Right ventricle myocardium inferior (tissue), 1 donor: Measurements from ENCODE around the gene GULP1. TPM values are rescaled to one million over a fixed set of nuclear protein-coding genes. Genes with fewer than 3 reads are reported as not detected.

Source experiments
- ATAC-seq: fragments of 200-7000 bp; cut with Tn5 transposase; one replicate; pipeline ENCODE4 v1.9.1; 2020; ENCODE audit warnings: mild to moderate bottlenecking, moderate library complexity
- DNase-seq: peaks from one replicate; pipeline ENCODE4 v3.0.0; 2021; ENCODE audit errors: missing footprints
- intact Hi-C: fragments of 100-400 bp; cut with DNase I; formaldehyde crosslinking; loops from one replicate; pipeline ENCODE4 v1.11.0; 2022
- total RNA-seq: library from RNA; stranded (reverse); fragmentation: NEBNext Ultra II Directional; extraction: Animal tissue kit (Norgen Biotek cat#: 25700); gene quantifications from one replicate; pipeline ENCODE4 v1.2.1, GENCODE V29; 2021
- donor health status: DM: no; HTN: yes; CAD: no; lungs with severe emphysema.

The GULP1 gene
- total RNA-seq, 1 donor from 2014 or later: 6.7 TPM

- no peak for ATAC-seq
- intact Hi-C loops: no loop called here
Observed at GRCh38 chr2:188485496-188485895, 193.8 kb downstream of the GULP1 start.

GRCh38 chr2:188492751-188493150 lies 201.1 kb downstream of the GULP1 start:
- intact Hi-C loops: no loop called here
- ATAC-seq (no peak), DNase-seq (no peak)

More at GRCh38 chr2:188485496-188485895, 193.8 kb downstream of the GULP1 start:
- no peak for DNase-seq

GRCh38 chr2:188494906-188495305 lies 203.2 kb downstream of the GULP1 start:
- ATAC-seq (no peak), DNase-seq (no peak)
- intact Hi-C loops: no loop called here

- DNase-seq (no peak), ATAC-seq (no peak)
- intact Hi-C loops: no loop called here
Observed at GRCh38 chr2:188495969-188496431, 204.3 kb downstream of the GULP1 start.

GRCh38 chr2:188497726-188498125 lies 206.1 kb downstream of the GULP1 start:
- ATAC-seq: no peak
- DNase-seq: no peak
- intact Hi-C loops: no loop called here

GRCh38 chr2:188503975-188504374 lies 212.3 kb downstream of the GULP1 start:
- intact Hi-C loops: no loop called here
- no peak for ATAC-seq
- DNase-seq: no peak

GRCh38 chr2:188506843-188507242 lies 215.2 kb downstream of the GULP1 start:
- intact Hi-C loops: loop anchor here (5.0 kb wide), 1 partner anchor 920 kb away; no protein-coding TSS in a partner anchor
- ATAC-seq (no peak), DNase-seq (no peak)

GRCh38 chr2:188511346-188511745 lies 219.7 kb downstream of the GULP1 start:
- ATAC-seq: no peak
- DNase-seq: no peak
- intact Hi-C loops: loop anchor here (10.0 kb wide), 1 partner anchor 1017 kb away; no protein-coding TSS in a partner anchor

GRCh38 chr2:188512456-188512855 lies 220.8 kb downstream of the GULP1 start:
- no peak for ATAC-seq
- intact Hi-C loops: loop anchor here (10.0 kb wide), 1 partner anchor 1018 kb away; no protein-coding TSS in a partner anchor
- DNase-seq: no peak

- intact Hi-C loops: loop anchor here (10.0 kb wide), 1 partner anchor 1021 kb away; no protein-coding TSS in a partner anchor
- ATAC-seq (no peak), DNase-seq (no peak)
Observed at GRCh38 chr2:188515918-188516317, 224.2 kb downstream of the GULP1 start.

- no peak for DNase-seq
- ATAC-seq: no peak
- intact Hi-C loops: loop anchor here (10.0 kb wide), 1 partner anchor 1023 kb away; no protein-coding TSS in a partner anchor
Observed at GRCh38 chr2:188517549-188518215, 226.0 kb downstream of the GULP1 start.

- no peak for ATAC-seq
- intact Hi-C loops: loop anchor here (10.0 kb wide), 1 partner anchor 1024 kb away; no protein-coding TSS in a partner anchor
- DNase-seq: no peak
Observed at GRCh38 chr2:188518381-188518780, 226.7 kb downstream of the GULP1 start.

GRCh38 chr2:188519136-188519535 lies 227.5 kb downstream of the GULP1 start:
- ATAC-seq (no peak), DNase-seq (no peak)
- intact Hi-C loops: loop anchor here (10.0 kb wide), 1 partner anchor 1024 kb away; no protein-coding TSS in a partner anchor

- ATAC-seq (no peak), DNase-seq (no peak)
- intact Hi-C loops: loop anchor here (10.0 kb wide), 1 partner anchor 262 kb away; no protein-coding TSS in a partner anchor
Observed at GRCh38 chr2:188522517-188522916, 230.8 kb downstream of the GULP1 start.

- intact Hi-C loops: loop anchor here (2.0 to 10.0 kb wide), 2 partner anchors 261 to 461 kb away; no protein-coding TSS in a partner anchor
- ATAC-seq (no peak), DNase-seq (no peak)
Observed at GRCh38 chr2:188523919-188524318, 232.2 kb downstream of the GULP1 start.

- ATAC-seq: no peak
- intact Hi-C loops: loop anchor here (2.0 to 10.0 kb wide), 4 partner anchors 260 to 888 kb away; no protein-coding TSS in a partner anchor
- DNase-seq: no peak
Observed at GRCh38 chr2:188524519-188525113, 232.9 kb downstream of the GULP1 start.

- intact Hi-C loops: loop anchor here (5.0 to 10.0 kb wide), 3 partner anchors 258 to 886 kb away; no protein-coding TSS in a partner anchor
- no peak for DNase-seq
- ATAC-seq: no peak
Observed at GRCh38 chr2:188526701-188527100, 235.0 kb downstream of the GULP1 start.

GRCh38 chr2:188527141-188527540 lies 235.5 kb downstream of the GULP1 start:
- DNase-seq (no peak), ATAC-seq (no peak)
- intact Hi-C loops: loop anchor here (5.0 to 10.0 kb wide), 3 partner anchors 258 to 885 kb away; no protein-coding TSS in a partner anchor

GRCh38 chr2:188527581-188527993 lies 235.9 kb downstream of the GULP1 start:
- ATAC-seq (no peak), DNase-seq (no peak)
- intact Hi-C loops: loop anchor here (5.0 to 10.0 kb wide), 3 partner anchors 257 to 885 kb away; no protein-coding TSS in a partner anchor
